A549 (cell line): ENCODE measurements around the gene CDAN1. TPM values are rescaled to one million over a fixed set of nuclear protein-coding genes. Genes with fewer than 3 reads are reported as not detected.

Source experiments
- ATAC-seq, 2 experiments: fragments of 200-7000 bp in 1 of 2; fragments of >200 bp in 1 of 2; cut with Nextera tagmentation in 1 of 2; cut with Tn5 transposase in 1 of 2; 3 replicates each; pipeline versions ENCODE4 v1.8.0 to v1.9.1; 2018 to 2020; ENCODE audit warnings: mild to moderate bottlenecking in 1 of 2, moderate library complexity in 1 of 2
- CTCF ChIA-PET: fragments of 300-600 bp; sonication (Branson Sonifier 250); formaldehyde crosslinking; extraction: SDS; loops from one replicate; lab custom pipeline; 2021; ENCODE audit warnings: antibody characterized with exemption, inconsistent platforms; lab: Yijun Ruan, JAX
- POLR2A ChIA-PET: fragments of 350-600 bp; formaldehyde crosslinking; extraction: SDS; loops from one replicate; lab custom pipeline; 2021; ENCODE audit warnings: antibody characterized with exemption, inconsistent platforms; lab: Yijun Ruan, JAX
- DNase-seq, 2 experiments: peaks; one replicate each; pipeline versions ENCODE4 v3.0.0 to v3.0.0-alpha.2; 2011 to 2016; ENCODE audit warnings: low read depth in 1 of 2, low spot score in 1 of 2
- FAIRE-seq: peaks from 2 replicates; lab custom pipeline; 2011; peaks lifted over from hg19 to GRCh38; lab: Jason Lieb, UNC
- H3K27ac ChIP-seq, 2 experiments: fragments of >200 bp; sonication (Bioruptor Twin); formaldehyde crosslinking; 3 replicates each; pipeline ENCODE4 v1.5.1; 2016 to 2017
- H3K4me1 ChIP-seq: fragments of >200 bp; sonication (Bioruptor Twin); formaldehyde crosslinking; 3 replicates; pipeline ENCODE4 v1.6.1; 2016
- H3K4me2 ChIP-seq: fragments of >200 bp; sonication (Bioruptor Twin); formaldehyde crosslinking; 3 replicates; pipeline ENCODE4 v1.6.1; 2016
- H3K4me3 ChIP-seq: fragments of >200 bp; sonication (Bioruptor Twin); formaldehyde crosslinking; 3 replicates; pipeline ENCODE4 v1.5.1; 2016
- H3K9me3 ChIP-seq: fragments of >200 bp; sonication (Bioruptor Twin); formaldehyde crosslinking; 3 replicates; pipeline ENCODE4 v1.6.1; 2016
- BHLHE40 ChIP-seq: IDR thresholded peaks from 2 replicates; pipeline ENCODE4 v1.6.1; 2012; ENCODE audit warnings: low read depth, low read length, inconsistent platforms
- EP300 ChIP-seq, 2 experiments: fragments of >200 bp; sonication (Bioruptor Twin); formaldehyde crosslinking; IDR thresholded peaks; 2 replicates in 1 of 2; 3 replicates in 1 of 2; pipeline ENCODE4 v1.6.1; 2016 to 2017
- ESRRA ChIP-seq: fragments of 150-350 bp; IDR thresholded peaks from 2 replicates; pipeline ENCODE4 v1.6.1; 2014; ENCODE audit warnings: mild to moderate bottlenecking, low read length, borderline replicate concordance
- FOSB ChIP-seq: fragments of 250-450 bp; sonication (Bioruptor Pico); IDR thresholded peaks from 2 replicates; pipeline ENCODE4 v1.5.0; 2020; ENCODE audit warnings: mild to moderate bottlenecking, moderate library complexity
- FOXS1 ChIP-seq: fragments of 250-450 bp; sonication (Bioruptor Pico); IDR thresholded peaks from 2 replicates; pipeline ENCODE4 v1.5.0; 2020; ENCODE audit warnings: mild to moderate bottlenecking, moderate library complexity
- GATA3 ChIP-seq: IDR thresholded peaks from 2 replicates; pipeline ENCODE4 v1.6.1; 2012; ENCODE audit warnings: borderline replicate concordance
- HOXA7 ChIP-seq: fragments of 250-450 bp; sonication (Bioruptor Pico); IDR thresholded peaks from 2 replicates; pipeline ENCODE4 v1.5.0; 2020; ENCODE audit warnings: mild to moderate bottlenecking, moderate library complexity
- HOXB13 ChIP-seq: fragments of 250-450 bp; sonication (Bioruptor Pico); IDR thresholded peaks from 2 replicates; pipeline ENCODE4 v1.5.0; 2020; ENCODE audit warnings: low read depth, mild to moderate bottlenecking, moderate library complexity
- HOXB5 ChIP-seq: fragments of 250-450 bp; sonication (Bioruptor Pico); IDR thresholded peaks from 2 replicates; pipeline ENCODE4 v1.5.0; 2020; ENCODE audit warnings: mild to moderate bottlenecking, moderate library complexity
- JUNB ChIP-seq: fragments of >200 bp; sonication (Bioruptor Twin); formaldehyde crosslinking; IDR thresholded peaks from 2 replicates; pipeline ENCODE4 v1.6.1; 2016
- MAFK ChIP-seq: fragments of 450-650 bp; IDR thresholded peaks from 2 replicates; pipeline ENCODE4 v1.6.1; 2014; ENCODE audit not compliant: partially characterized antibody
- MAZ ChIP-seq: fragments of 150-350 bp; IDR thresholded peaks from 2 replicates; pipeline ENCODE4 v1.6.1; 2014; ENCODE audit warnings: antibody characterized with exemption, low read depth, low read length, borderline replicate concordance
- NR3C1 ChIP-seq: fragments of >200 bp; sonication (Bioruptor Twin); formaldehyde crosslinking; IDR thresholded peaks from 3 replicates; pipeline ENCODE4 v1.6.1; 2017
- PHF8 ChIP-seq: fragments of 200-600 bp; sonication (generic); IDR thresholded peaks from 2 replicates; pipeline ENCODE4 v1.6.1; 2016; ENCODE audit warnings: low read depth, mild to moderate bottlenecking, antibody characterized with exemption, moderate library complexity, borderline replicate concordance
- POLR2AphosphoS2 ChIP-seq: conservative IDR thresholded peaks from 2 replicates; pipeline ENCODE4 v1.6.1; 2012; ENCODE audit warnings: low read length, improper control_type of control experiment, inconsistent platforms
- RAD21 ChIP-seq, 2 experiments: fragments of >200 bp in 1 of 2; sonication (Bioruptor Twin) in 1 of 2; formaldehyde crosslinking in 1 of 2; IDR thresholded peaks in 1 of 2; conservative IDR thresholded peaks in 1 of 2; 2 replicates in 1 of 2; 3 replicates in 1 of 2; pipeline ENCODE4 v1.6.1; 2012 to 2018; ENCODE audit warnings: inconsistent platforms in 1 of 2
- RARB ChIP-seq: fragments of 250-450 bp; sonication (Bioruptor Pico); IDR thresholded peaks from 2 replicates; pipeline ENCODE4 v1.8.0; 2021; ENCODE audit warnings: mild to moderate bottlenecking, moderate library complexity
- RFX5 ChIP-seq: fragments of 450-650 bp; IDR thresholded peaks from 2 replicates; pipeline ENCODE4 v1.7.1; 2014; ENCODE audit warnings: antibody characterized with exemption, mild to moderate bottlenecking, moderate library complexity
- RNF2 ChIP-seq: fragments of 200-600 bp; sonication (generic); IDR thresholded peaks from 2 replicates; pipeline ENCODE4 v1.6.1; 2016; ENCODE audit warnings: low read depth, mild to moderate bottlenecking, antibody characterized with exemption, moderate library complexity, borderline replicate concordance
- TP53 ChIP-seq: fragments of 250-450 bp; sonication (Bioruptor Pico); IDR thresholded peaks from 2 replicates; pipeline ENCODE4 v1.5.0; 2021; ENCODE audit warnings: mild to moderate bottlenecking, moderate library complexity
- ZFP36 ChIP-seq: fragments of 450-650 bp; IDR thresholded peaks from 2 replicates; pipeline ENCODE4 v1.6.1; 2014; ENCODE audit warnings: borderline replicate concordance; ENCODE audit not compliant: partially characterized antibody
- ZNF302 ChIP-seq: fragments of 250-450 bp; sonication (Bioruptor Pico); IDR thresholded peaks from 2 replicates; pipeline ENCODE4 v1.9.0; 2021; ENCODE audit warnings: inconsistent platforms, mild to moderate bottlenecking, moderate library complexity
- WGBS: methylation state at CpG from one replicate; pipeline ENCODE4 v1.1.6; 2017; ENCODE audit errors: missing lambda C conversion rate; 5-methylcytosine and 5-hydroxymethylcytosine counted together
- polyA plus RNA-seq, 4 experiments: library from polyadenylated mRNA; depleted of rRNA in 3 of 4; stranded (reverse); fragments of >200 nt; fragmentation: RNase III in 1 of 4; extraction: RNeasy Plus Mini Kit Qiagen cat#74134 plus additional on column Dnase treatment in 1 of 4; gene quantifications; 2 replicates in 3 of 4; 3 replicates in 1 of 4; pipeline ENCODE4 v1.2.3, GENCODE V29; 2011 to 2017
- TF ChIP-seq, protein P1 (sequence below): IDR thresholded peaks from 2 replicates; pipeline ENCODE4 v1.6.1; 2012
- TF ChIP-seq, protein P2 (sequence below): fragments of 250-450 bp; sonication (Bioruptor Pico); IDR thresholded peaks from 2 replicates; pipeline ENCODE4 v1.5.0; 2020; ENCODE audit warnings: low read depth, mild to moderate bottlenecking, moderate library complexity
- TF ChIP-seq, protein P3 (sequence below): fragments of >200 bp; sonication (Bioruptor Twin); formaldehyde crosslinking; IDR thresholded peaks from 3 replicates; pipeline ENCODE4 v1.6.1; 2016
- TF ChIP-seq, protein P4 (sequence below): IDR thresholded peaks from 2 replicates; pipeline ENCODE4 v1.6.1; 2012; ENCODE audit warnings: low read depth, borderline replicate concordance

Gene CDAN1
- polyA plus RNA-seq, 2 of the 4 experiments (the other 2 are of a cell fraction) = 2.9 to 6.9 TPM

DNA sequence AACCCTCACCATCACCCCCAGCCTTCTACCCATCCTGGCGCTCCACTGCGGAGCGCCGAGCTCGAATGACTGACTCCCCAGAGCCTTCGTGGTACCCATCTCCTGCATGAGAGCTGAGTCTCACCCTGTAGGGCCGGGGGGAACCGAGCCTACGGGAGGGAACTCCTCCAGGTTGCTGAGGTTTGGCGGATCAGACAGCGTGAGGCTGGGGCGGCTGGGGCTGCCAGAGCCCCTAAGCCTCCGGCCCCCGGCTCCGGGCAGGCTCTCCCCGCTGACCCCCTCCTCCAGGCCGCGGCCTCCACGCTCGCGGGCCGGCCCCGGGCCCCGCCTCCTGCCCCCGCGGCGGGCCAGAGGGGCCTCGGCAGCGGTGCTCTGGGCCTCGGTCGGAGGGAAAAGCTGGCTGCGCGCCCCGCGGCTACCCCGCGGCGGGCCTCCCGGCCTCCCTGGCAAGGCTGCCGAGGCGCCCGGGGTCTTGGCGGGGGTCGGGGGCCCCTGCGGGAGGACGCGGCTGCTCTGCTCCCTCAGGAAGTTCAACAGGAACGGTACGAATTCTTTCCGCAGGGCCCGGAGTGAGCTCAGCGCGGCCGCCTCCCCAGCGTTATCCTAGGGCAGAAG lies 643 bp downstream of the CDAN1 start (continued):
- TF ChIP-seq ESRRA = no peak
- TF ChIP-seq, protein P1, sequence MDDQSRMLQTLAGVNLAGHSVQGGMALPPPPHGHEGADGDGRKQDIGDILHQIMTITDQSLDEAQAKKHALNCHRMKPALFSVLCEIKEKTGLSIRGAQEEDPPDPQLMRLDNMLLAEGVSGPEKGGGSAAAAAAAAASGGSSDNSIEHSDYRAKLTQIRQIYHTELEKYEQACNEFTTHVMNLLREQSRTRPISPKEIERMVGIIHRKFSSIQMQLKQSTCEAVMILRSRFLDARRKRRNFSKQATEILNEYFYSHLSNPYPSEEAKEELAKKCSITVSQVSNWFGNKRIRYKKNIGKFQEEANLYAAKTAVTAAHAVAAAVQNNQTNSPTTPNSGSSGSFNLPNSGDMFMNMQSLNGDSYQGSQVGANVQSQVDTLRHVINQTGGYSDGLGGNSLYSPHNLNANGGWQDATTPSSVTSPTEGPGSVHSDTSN = no peak
- TF ChIP-seq BHLHE40 = no peak
- TF ChIP-seq HOXB5 (CRISPR knock-in tag) = no peak
- no peak for TF ChIP-seq EP300 (IDR thresholded peaks at IDR 0.05)
- TF ChIP-seq NR3C1 = no peak
- no peak for TF ChIP-seq MAFK
- TF ChIP-seq, protein P2, sequence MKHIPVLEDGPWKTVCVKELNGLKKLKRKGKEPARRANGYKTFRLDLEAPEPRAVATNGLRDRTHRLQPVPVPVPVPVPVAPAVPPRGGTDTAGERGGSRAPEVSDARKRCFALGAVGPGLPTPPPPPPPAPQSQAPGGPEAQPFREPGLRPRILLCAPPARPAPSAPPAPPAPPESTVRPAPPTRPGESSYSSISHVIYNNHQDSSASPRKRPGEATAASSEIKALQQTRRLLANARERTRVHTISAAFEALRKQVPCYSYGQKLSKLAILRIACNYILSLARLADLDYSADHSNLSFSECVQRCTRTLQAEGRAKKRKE (CRISPR knock-in tag) = no peak
- TF ChIP-seq RNF2 = no peak
- no peak for TF ChIP-seq GATA3
- TF ChIP-seq FOXS1 = no peak
- no peak for TF ChIP-seq PHF8
- TF ChIP-seq, protein P3, sequence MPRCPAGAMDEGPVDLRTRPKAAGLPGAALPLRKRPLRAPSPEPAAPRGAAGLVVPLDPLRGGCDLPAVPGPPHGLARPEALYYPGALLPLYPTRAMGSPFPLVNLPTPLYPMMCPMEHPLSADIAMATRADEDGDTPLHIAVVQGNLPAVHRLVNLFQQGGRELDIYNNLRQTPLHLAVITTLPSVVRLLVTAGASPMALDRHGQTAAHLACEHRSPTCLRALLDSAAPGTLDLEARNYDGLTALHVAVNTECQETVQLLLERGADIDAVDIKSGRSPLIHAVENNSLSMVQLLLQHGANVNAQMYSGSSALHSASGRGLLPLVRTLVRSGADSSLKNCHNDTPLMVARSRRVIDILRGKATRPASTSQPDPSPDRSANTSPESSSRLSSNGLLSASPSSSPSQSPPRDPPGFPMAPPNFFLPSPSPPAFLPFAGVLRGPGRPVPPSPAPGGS = no peak
- TF ChIP-seq, all 56 proteins: peak for 0

DNA sequence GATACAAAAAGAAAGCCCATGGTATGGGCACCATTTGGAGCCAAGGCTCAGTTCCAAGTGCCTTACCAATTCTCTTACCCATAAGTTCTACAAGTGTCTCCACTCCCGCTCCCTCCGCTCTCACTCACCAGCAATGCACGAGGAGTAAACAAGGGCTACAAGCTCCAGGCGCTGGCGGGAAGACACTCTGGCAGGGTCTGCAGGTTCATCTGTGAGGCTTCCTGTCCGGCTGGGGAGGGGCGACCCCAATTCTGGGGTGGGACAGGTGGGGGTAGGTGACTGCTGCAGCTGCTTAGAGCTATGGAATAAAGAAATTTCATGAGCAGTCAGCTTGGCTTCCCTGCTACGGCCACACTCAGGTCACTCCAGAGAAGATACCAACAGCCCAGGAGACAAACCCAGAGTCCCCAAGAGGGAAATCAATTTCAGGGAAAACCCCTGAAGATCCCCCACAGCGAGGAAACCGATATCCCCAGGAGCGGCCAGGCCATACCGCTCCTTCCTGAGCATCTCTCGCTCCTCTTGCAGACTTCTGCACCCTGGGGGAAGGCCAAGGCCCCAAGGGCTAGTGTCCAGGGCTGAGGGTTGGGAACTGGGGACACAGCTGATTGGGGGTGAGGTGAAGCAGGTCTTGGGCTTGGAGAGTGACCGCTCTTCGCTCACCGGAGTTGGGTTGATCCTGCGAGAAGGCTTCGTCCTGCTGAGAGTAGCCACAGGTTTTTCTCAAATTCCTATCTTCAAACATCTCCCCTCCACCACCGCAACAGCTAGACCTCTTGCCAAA lies 1.4 kb downstream of the CDAN1 start:
- ATAC-seq (no peak), FAIRE-seq (no peak), DNase-seq (no peak)
- POLR2A ChIA-PET = no interaction called here
- peak overlapping the region in 1 of 2 experiments; percentile 92; a peak in 4 of 6 replicates for H3K27ac ChIP-seq
- H3K4me2 ChIP-seq = peak overlapping the region; percentile 97
- WGBS = 97% methylated on average over 18 of the region's 19 CpGs
- TF ChIP-seq TP53 (no peak), RAD21 (conservative IDR thresholded peaks at IDR 0.05 in 1 of 2, IDR thresholded peaks at IDR 0.05 in 1 of 2) (no peak), JUNB (no peak), HOXB13 (CRISPR knock-in tag) (no peak), HOXB5 (CRISPR knock-in tag) (no peak), RFX5 (no peak), HOXA7 (CRISPR knock-in tag) (no peak), NR3C1 (no peak), ZNF302 (no peak), ZFP36 (no peak), FOXS1 (no peak), FOSB (CRISPR knock-in tag) (no peak), RARB (CRISPR knock-in tag) (no peak), POLR2AphosphoS2 (no peak), MAZ (no peak)
- TF ChIP-seq, protein P4, sequence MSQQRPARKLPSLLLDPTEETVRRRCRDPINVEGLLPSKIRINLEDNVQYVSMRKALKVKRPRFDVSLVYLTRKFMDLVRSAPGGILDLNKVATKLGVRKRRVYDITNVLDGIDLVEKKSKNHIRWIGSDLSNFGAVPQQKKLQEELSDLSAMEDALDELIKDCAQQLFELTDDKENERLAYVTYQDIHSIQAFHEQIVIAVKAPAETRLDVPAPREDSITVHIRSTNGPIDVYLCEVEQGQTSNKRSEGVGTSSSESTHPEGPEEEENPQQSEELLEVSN = no peak
- TF ChIP-seq, protein P2 (CRISPR knock-in tag) = no peak
- H3K4me1 ChIP-seq = peaks cover 10% of the 10 kb centered on the region
- CTCF ChIA-PET = interaction anchor here (1.0 to 3.8 kb wide), 3 partner anchors 20 to 191 kb away, joined by 3 to 39 read pairs (median 4); no protein-coding TSS in a partner anchor
- no peaks in the 10 kb centered on the region for H3K9me3 ChIP-seq
- H3K4me3 ChIP-seq = peak overlapping the region; percentile 99
